ENCODE measurements around the gene PHKA2.
A peak's percentile ranks its signal among the peaks of the same experiment; 100 is the strongest.

Gene PHKA2

GRCh38 chrX:18898091-18898490, 85.8 kb downstream of the PHKA2 start:
- TF ChIP-seq CTCF (IDR thresholded peaks at IDR 0.05; ENCODE audit: borderline replicate concordance, control extremely low read depth, extremely low read depth, insufficient read depth, missing control alignments): no peak
- in situ Hi-C loops (cut with MboI; ENCODE audit: low sequenced_read_pairs, unreplicated experiment): loop anchor here (10.0 kb wide), 1 partner anchor 473 kb away; the partner anchor contains the start of gene CDKL5
- no peak for DNase-seq (ENCODE audit: low spot score)

- TF ChIP-seq CTCF (IDR thresholded peaks at IDR 0.05; ENCODE audit: borderline replicate concordance, control extremely low read depth, extremely low read depth, insufficient read depth, missing control alignments): no peak
- in situ Hi-C loops (cut with MboI; ENCODE audit: low sequenced_read_pairs, unreplicated experiment): loop anchor here (10.0 kb wide), 1 partner anchor 473 kb away; the partner anchor contains the start of gene CDKL5
- no peak for DNase-seq (ENCODE audit: low spot score)
Measured at GRCh38 chrX:18897611-18898010, 86.3 kb downstream of the PHKA2 start.

GRCh38 chrX:18896680-18897544, 87.0 kb downstream of the PHKA2 start:
- in situ Hi-C loops (cut with MboI; ENCODE audit: low sequenced_read_pairs, unreplicated experiment): loop anchor here (10.0 kb wide), 1 partner anchor 472 kb away; the partner anchor contains the start of gene CDKL5
- TF ChIP-seq CTCF (IDR thresholded peaks at IDR 0.05; ENCODE audit: borderline replicate concordance, control extremely low read depth, extremely low read depth, insufficient read depth, missing control alignments): no peak
- no peak for DNase-seq (ENCODE audit: low spot score)

GRCh38 chrX:18895189-18895951, 88.5 kb downstream of the PHKA2 start:
- in situ Hi-C loops (cut with MboI; ENCODE audit: low sequenced_read_pairs, unreplicated experiment): loop anchor here (10.0 kb wide), 1 partner anchor 471 kb away; the partner anchor contains the start of gene CDKL5
- TF ChIP-seq CTCF (IDR thresholded peaks at IDR 0.05; ENCODE audit: borderline replicate concordance, control extremely low read depth, extremely low read depth, insufficient read depth, missing control alignments): no peak
- no peak for DNase-seq (ENCODE audit: low spot score)

GRCh38 chrX:18894156-18894555, 89.8 kb downstream of the PHKA2 start:
- in situ Hi-C loops (cut with MboI; ENCODE audit: low sequenced_read_pairs, unreplicated experiment): loop anchor here (10.0 kb wide), 1 partner anchor 469 kb away; the partner anchor contains the start of gene CDKL5
- DNase-seq (ENCODE audit: low spot score): no peak
- TF ChIP-seq CTCF (IDR thresholded peaks at IDR 0.05; ENCODE audit: borderline replicate concordance, control extremely low read depth, extremely low read depth, insufficient read depth, missing control alignments): peak; percentile 6

- TF ChIP-seq CTCF (IDR thresholded peaks at IDR 0.05; ENCODE audit: borderline replicate concordance, control extremely low read depth, extremely low read depth, insufficient read depth, missing control alignments): no peak
- in situ Hi-C loops (cut with MboI; ENCODE audit: low sequenced_read_pairs, unreplicated experiment): loop anchor here (10.0 kb wide), 1 partner anchor 469 kb away; the partner anchor contains the start of gene CDKL5
- DNase-seq (ENCODE audit: low spot score): no peak
Measured at GRCh38 chrX:18893536-18893935, 90.4 kb downstream of the PHKA2 start.
